Ureter (tissue), 1 donor: ENCODE results near the gene IL17RE. TPM values are rescaled to one million over a fixed set of nuclear protein-coding genes. Genes with fewer than 3 reads are reported as not detected.

Experiments
- DNase-seq: peaks from one replicate; pipeline ENCODE4 v3.0.0-alpha.2; 2020; ENCODE audit warnings: low spot score
- total RNA-seq: library from RNA; stranded (reverse); gene quantifications from one replicate; pipeline ENCODE4 v1.2.4, GENCODE V29; 2023
- donor health status: DM: yes; HTN: yes; CAD: no.

IL17RE gene
- total RNA-seq, 1 donor from 2014 or later, result 11.9 TPM

DNA sequence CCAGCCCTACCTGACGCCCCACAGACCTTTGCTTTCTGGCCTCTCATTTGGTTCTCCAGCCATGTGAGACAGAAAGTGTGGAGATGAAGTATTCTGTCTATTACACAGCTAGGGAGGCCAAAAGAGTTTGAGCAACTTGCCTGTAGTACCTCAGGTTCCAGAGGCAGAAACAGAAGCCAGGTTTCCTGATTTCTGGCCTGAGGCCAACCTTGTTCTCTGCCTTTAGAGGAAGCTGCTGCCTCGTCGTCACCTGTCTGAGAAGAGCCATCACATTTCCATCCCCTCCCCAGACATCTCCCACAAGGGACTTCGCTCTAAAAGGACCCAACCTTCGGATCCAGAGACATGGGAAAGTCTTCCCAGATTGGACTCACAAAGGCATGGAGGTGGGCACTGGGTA is 3.8 kb downstream of the IL17RE start:
- no peak for DNase-seq

DNA sequence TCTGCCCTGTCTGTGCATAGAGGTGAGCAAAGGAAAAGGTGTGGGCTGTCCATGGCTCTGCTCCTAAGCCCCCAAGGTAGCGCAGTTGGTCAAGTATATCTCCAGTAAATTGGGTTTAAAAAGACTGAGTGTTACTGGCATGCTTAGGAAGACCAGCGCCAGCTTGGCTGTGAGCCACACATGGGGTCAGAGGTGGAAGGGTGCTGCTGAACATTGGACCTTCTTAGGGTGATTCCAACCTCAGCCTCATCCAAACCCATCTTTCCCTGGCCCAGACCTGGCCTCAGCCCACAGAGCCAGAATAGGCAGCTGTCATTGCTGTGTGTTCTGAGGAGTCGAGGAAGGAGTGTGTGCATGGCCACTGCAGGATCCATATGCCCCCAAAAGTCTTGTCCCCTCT is 5.6 kb downstream of the IL17RE start:
- no peak for DNase-seq

DNA sequence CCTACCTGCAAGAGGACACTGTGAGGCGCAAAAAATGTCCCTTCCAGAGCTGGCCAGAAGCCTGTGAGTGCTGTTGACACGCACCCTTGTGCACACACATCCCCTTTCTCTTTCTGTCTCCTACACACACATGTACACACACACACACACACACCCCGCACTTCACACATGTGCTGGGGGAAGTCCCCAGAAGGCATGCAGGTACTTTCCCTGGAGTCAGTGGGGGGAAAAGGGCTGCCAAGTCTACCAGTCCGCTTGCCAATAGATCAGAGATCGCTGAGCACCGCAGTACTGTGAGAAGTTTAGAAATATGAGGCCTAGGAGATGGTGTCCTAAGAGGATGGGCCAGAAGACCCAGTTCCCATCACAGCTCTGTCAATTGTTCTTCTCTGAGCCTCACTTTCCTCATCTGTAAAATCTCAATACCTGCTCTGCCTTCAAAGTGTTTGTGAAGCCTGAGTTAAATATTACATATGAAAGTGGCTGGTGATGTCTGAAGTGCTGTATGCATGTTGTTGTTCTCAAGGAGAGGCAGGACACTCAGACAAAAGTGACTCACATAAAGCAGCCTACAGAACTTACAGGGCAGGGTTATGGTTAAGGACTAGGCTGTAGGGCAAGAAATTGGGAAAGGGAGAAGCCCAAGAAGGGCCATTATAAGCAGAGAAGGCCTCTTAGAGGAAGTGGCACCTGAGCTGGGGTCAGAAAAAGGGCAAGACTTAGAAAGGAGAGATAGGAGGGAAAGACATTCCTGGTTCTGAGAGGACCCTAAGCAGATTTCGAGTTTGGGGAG is 6.8 kb downstream of the IL17RE start:
- DNase-seq, result no peak

DNA sequence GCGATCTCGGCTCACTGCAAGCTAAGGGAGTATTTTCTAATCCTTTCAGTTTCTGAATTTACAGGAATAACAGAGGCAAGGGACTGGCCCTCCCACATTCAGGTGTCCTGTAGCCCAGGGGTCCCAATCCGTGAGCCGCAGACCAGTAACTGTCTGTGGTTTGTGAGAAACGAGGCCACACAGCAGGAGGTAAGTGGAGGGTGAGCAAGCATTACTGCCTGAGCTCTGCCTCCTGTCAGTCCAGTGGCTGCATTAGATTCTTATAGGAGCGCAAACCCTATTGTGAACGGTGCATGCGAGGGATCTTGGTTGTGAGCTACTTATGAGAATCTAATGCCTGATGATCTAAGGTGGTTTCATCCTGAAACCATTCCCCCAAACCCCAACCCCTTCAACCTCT is 9.2 kb downstream of the IL17RE start:
- DNase-seq, result no peak

DNA sequence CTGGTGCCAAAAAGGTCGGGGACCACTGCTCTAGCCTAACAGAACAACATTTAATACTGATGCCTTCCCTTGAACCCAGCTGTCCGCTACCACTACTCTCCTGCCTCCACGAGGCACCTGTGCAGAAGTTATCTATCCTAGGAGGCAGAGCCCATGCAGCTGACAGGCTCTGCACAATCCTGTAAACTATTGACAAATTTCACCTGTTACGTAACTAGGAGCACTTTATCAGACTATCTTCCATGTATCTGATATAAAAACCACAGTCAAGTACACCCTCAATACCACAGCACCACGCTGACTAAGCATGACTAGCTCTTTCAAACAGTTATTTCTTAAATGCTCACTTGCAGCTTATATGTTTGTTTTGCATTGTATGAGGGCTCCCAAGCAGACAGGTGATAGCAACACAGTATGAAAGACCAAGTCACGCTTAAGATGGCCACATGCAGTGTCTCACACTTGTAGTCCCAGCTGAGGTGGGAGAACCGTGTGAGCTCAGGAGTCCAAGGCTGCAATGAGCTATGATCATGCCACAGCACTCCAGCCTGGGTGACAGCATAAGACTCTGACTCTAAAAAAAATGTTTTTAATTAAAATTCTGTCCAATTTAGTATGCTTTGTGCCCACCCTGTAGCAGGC is 9.8 kb downstream of the IL17RE start:
- DNase-seq, result no peak

DNA sequence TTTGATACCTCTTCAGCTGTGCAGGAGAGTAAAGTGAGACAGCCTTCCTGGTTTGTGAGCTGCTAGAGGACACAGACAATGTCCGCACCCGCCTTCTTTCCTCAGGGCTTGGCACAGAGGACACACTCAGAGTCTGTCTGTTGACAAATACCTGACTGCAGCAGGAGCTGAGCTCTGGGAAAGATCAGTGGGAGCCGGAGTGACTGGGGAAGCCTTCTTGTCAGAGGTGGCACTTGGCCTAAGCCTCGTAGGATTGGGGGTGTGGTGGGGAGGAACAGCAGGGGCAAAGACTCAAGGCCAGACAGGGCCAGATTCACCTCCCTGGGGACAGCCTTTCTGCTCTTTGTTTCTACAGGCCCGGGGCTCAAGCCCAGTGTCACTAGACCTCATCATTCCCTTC is 11.0 kb downstream of the IL17RE start:
- no peak for DNase-seq

DNA sequence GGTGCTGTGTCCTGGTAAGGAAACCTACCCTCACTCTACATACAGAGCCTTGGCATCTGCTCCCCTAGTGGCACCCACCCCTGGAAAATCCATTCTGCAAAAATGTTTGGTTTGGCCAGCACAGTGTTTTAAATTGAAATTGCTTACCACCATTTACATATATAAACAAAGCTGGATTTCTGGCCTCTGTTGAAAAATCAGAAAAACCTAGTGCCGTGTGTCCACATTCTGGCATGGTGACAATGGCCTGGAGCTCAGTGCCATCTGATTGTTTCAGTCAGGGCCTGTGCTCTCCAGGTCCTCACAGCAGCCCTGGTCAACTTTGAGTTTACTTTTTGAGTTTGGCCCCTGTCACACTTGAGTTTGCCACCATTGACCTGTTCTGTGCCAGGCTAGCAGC is 11.4 kb downstream of the IL17RE start:
- no peak for DNase-seq

DNA sequence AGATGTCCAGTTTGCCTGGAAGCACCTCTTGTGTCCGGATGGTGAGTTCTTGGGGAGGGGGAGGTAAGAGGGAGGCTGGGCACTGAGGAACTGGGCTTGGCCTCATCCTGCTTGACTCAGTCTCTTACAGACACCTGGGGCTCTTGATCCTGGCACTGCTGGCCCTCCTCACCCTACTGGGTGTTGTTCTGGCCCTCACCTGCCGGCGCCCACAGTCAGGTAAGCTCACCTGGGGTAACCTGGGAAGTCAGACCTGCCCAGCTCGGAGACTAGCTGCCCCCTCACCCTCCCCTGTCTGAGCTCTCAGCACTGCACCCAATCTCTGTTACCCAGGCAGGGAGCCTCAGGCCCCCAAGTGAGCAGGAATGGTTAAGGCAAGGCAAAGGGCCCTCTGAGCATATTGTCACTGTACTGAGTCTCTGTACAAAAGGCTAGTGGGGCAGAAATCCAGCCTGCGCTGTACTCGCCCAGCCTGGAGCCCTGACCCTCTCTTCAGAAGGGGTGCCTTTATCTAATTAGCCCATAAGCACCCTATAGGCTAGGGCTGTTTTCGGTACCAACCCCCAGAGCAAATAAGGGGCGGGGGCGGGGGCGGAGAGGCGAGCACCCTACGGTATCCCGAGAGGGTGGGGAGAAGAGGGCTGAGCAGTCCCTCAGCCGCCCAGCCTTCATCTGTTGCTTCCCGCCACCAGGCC is 12.1 kb downstream of the IL17RE start:
- no peak for DNase-seq

DNA sequence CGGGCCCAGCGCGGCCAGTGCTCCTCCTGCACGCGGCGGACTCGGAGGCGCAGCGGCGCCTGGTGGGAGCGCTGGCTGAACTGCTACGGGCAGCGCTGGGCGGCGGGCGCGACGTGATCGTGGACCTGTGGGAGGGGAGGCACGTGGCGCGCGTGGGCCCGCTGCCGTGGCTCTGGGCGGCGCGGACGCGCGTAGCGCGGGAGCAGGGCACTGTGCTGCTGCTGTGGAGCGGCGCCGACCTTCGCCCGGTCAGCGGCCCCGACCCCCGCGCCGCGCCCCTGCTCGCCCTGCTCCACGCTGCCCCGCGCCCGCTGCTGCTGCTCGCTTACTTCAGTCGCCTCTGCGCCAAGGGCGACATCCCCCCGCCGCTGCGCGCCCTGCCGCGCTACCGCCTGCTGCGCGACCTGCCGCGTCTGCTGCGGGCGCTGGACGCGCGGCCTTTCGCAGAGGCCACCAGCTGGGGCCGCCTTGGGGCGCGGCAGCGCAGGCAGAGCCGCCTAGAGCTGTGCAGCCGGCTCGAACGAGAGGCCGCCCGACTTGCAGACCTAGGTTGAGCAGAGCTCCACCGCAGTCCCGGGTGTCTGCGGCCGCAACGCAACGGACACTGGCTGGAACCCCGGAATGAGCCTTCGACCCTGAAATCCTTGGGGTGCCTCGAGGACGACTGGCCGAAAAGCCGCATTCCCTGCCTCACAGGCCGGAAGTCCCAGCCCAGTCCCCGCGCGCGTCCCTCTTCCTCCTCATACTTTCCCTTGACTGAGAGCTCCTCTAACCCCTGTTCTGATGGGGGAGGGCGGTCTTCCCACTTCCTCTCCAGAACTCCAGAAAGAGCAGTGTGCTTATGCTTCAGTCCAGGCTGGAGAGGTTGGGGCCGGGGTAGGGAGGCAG is 12.8 kb downstream of the IL17RE start:
- peak; percentile 76 for DNase-seq

DNA sequence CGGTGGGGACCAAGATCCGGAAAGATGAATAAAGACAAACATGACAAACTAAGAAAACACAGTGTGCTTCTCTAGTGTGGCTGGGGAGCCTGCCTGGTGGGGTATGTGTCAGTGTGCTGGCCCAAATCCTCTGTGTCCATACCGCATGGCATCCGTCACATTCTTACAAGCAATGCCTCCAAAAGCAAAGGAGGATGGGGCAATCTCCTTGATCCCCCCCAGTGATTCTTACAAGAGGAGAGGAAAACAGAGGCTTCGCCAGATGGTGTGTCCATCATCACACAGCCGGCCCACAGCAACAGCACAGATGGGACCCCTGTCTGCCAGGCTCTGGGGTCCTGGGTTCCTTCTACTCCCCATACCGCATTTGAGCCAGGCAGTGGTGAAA is 13.7 kb downstream of the IL17RE start:
- DNase-seq, result no peak

DNA sequence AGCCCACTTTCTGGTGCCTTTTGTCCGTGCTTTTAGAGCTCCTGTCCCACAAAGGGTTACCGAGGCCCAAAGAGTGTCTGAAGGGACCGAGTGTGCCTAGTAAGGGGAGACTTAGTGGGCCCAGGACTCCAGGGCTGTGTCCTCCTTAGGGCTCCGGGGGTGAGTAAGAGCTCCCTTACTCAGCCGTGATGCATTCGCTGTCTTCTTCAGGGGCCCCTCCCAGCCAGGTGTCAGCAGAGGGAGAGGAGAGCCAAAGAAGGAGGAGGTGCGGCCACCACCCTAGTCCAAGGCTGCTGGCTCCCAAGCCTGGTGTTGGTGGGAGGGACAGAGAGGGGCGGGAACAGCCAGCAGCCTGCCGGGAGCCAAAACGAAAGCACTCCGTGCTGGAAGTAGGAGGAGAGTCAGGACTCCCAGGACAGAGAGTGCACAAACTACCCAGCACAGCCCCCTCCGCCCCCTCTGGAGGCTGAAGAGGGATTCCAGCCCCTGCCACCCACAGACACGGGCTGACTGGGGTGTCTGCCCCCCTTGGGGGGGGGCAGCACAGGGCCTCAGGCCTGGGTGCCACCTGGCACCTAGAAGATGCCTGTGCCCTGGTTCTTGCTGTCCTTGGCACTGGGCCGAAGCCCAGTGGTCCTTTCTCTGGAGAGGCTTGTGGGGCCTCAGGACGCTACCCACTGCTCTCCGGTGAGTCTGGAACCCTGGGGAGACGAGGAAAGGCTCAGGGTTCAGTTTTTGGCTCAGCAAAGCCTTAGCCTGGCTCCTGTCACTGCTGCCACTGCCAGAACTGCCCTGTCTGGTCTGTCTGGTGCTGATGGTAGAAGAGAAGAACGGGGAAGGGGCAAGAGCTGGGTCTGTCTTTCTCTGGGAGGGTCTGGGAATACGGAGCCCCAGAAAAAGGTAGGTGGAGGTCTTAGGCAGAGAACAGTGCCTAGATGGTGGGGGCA is 14.4 kb downstream of the IL17RE start, which contains the start of gene IL17RC:
Gene IL17RC (plus strand): TSS at position 365 of the 947 bp plus-strand sequence. CDS start 218 bp downstream, at position 583.
- peak; percentile 89 for DNase-seq

DNA sequence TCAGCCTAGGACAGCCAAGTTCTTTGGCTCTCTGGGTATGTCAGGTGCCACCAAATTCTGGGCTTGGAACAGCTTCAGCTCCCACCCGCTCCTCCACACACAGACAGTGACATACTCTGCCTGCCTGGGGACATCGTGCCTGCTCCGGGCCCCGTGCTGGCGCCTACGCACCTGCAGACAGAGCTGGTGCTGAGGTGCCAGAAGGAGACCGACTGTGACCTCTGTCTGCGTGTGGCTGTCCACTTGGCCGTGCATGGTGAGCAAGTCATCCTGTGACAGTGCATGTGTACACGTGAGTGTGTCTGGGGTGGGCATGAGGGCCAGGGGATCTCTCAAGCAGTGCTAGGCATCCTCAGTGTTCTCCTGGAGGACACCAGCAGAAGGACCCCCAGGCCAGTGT is 15.2 kb downstream of the IL17RE start:
- no peak for DNase-seq

DNA sequence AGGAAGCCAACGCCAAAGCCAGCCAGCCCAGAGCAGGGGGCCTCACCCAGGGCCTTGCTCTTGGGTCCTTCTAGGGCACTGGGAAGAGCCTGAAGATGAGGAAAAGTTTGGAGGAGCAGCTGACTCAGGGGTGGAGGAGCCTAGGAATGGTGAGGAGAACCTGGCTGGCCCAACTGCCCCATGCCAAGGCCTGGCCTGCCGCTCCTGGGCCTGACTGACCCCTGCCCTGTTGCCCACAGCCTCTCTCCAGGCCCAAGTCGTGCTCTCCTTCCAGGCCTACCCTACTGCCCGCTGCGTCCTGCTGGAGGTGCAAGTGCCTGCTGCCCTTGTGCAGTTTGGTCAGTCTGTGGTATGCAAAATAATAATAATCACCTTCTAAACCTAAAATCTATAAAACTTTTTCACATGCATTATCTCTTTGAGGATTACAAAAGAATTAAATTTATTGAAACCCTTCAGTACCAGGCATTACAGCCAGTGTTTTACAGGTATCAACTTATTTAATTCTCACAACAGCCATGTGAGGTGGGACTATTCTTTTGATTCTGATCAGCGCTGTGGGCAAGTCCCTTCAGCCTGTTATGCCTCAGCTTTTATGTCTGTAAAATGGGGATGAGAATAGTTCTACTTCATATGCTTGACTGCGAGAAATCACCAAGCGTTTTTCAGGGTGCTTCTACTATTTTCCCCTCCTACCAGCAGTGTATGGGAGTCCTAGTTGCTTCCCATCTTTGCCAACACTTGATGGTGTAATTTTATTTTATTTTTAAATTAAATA is 15.8 kb downstream of the IL17RE start:
- DNase-seq, result no peak

DNA sequence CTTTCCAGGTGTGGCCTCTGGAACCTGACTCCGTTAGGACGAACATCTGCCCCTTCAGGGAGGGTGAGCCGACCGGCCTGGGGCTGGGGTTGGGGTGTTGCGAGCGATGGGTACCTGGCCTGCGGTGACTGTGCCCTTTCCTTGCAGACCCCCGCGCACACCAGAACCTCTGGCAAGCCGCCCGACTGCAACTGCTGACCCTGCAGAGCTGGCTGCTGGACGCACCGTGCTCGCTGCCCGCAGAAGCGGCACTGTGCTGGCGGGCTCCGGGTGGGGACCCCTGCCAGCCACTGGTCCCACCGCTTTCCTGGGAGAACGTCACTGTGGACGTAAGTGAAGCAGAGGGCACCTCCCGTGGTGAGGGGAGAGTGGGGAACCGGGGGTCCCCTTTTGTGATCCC is 25.5 kb downstream of the IL17RE start:
- no peak for DNase-seq

DNA sequence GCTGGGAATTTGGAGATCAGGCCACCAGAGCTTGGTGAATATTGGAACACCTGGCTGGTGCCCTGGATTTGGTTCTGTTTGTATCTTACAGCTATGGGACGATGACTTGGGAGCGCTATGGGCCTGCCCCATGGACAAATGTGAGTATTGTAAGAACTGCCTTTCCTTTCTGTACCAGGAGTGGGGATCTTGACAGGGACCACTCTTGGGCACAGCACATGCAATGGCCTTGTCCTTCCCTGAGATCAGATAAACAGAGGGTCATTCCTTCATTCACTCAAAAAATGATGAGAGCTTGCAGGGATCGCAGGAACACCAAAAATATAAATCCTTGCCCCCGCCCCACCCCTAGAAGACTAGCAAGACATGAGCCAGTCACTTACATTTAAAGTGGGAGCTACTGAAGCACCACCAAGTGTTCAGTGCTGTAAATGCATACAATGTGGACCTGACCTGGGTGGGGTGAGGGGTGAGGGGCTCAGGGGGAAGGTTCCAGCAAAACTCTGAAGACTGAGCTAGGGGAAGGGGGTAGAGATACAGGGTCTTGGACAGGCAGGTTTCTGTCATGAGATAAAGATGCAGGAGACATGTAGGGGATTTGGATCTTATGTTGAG is 28.3 kb downstream of the IL17RE start:
- DNase-seq, result no peak

DNA sequence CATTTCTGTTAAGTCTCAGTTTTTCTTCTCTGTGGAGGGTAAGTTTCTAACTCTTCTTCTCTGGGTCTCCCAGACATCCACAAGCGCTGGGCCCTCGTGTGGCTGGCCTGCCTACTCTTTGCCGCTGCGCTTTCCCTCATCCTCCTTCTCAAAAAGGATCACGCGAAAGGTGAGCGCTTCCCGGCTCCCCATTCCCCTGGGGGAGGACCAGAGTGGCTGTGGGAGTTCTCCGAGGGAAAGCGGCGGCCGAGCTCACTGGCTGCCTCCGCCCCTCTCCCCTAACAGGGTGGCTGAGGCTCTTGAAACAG is 29.8 kb downstream of the IL17RE start:
- no peak for DNase-seq

DNA sequence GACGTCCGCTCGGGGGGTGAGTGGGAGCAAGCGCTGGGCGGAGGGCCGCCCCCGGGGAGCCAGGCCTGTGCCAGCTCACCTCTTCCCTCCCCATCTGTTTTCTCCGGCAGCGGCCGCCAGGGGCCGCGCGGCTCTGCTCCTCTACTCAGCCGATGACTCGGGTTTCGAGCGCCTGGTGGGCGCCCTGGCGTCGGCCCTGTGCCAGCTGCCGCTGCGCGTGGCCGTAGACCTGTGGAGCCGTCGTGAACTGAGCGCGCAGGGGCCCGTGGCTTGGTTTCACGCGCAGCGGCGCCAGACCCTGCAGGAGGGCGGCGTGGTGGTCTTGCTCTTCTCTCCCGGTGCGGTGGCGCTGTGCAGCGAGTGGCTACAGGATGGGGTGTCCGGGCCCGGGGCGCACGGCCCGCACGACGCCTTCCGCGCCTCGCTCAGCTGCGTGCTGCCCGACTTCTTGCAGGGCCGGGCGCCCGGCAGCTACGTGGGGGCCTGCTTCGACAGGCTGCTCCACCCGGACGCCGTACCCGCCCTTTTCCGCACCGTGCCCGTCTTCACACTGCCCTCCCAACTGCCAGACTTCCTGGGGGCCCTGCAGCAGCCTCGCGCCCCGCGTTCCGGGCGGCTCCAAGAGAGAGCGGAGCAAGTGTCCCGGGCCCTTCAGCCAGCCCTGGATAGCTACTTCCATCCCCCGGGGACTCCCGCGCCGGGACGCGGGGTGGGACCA is 30.4 kb downstream of the IL17RE start:
- peak; percentile 88 for DNase-seq

DNA sequence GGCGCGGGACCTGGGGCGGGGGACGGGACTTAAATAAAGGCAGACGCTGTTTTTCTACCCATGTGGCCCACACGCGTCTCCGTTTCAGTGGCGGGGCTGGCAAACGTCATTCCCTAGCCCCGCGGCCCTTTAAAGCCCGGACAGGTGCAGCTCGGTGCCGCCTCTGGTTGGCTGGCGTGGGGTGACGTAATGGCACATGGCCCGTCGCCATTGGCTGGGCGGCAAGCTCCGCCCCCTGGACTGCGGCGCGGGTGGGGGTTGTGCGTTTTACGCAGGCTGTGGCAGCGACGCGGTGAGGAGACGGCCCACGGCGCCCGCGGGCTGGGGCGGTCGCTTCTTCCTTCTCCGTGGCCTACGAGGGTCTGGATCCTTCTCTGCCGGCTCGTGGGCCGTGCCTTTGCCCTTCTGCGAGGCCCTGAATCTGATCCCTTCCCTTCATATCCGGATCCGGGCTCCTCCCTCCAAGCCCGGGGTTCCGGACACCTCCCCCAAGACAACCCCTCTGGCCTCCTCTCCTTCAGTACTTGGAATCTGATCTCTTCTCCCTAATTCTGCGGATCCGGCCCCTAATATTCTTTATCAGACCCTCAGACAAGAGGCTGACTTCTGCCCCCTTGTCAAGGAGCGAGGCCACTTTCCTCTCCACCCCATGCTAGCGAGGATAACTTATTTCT is 31.1 kb downstream of the IL17RE start, which contains the start of gene CRELD1:
Gene CRELD1 (plus strand): TSS at position 274 of the 674 bp plus-strand sequence. CDS start 605 bp downstream, outside the sequence.
- peak; percentile 97 for DNase-seq
